ENCODE results near the gene ITGB2. TPM values are rescaled to one million over a fixed set of nuclear protein-coding genes. Genes with fewer than 3 reads are reported as not detected.

The ITGB2 gene
- total RNA-seq, 1 experiment from 2014 or later: 24.8 TPM

GRCh38 chr21:44898011-44898488, 22.6 kb downstream of the ITGB2 start:
- POLR2A ChIA-PET: interaction anchor here (1.3 kb wide), 1 partner anchor 96 kb away, joined by 3 read pairs; the partner anchor contains the start of gene UBE2G2
- CTCF ChIA-PET: interaction anchor here (0.5 to 1.0 kb wide), 4 partner anchors 13 to 284 kb away, joined by 3 to 5 read pairs (median 4); no protein-coding TSS in a partner anchor
- no TSS peak for BruUV-seq (replicated peaks)

GRCh38 chr21:44897326-44898010, 23.2 kb downstream of the ITGB2 start:
- Mint-ChIP-seq H3K9me3 (ENCODE audit: unreplicated experiment) (no peaks in the 10 kb centered on the region), H3K36me3 (ENCODE audit: insufficient read depth, unreplicated experiment) (peaks cover under 1% of the 10 kb centered on the region), H3K4me3 (ENCODE audit: unreplicated experiment) (no peak overlapping the region), H3K27me3 (ENCODE audit: insufficient read depth, unreplicated experiment) (no peaks in the 10 kb centered on the region), H3K4me1 (ENCODE audit: insufficient read depth, unreplicated experiment) (no peaks in the 10 kb centered on the region), H3K27ac (ENCODE audit: low read depth, unreplicated experiment) (no peak overlapping the region)
- intact Hi-C loops (cut with micrococcal nuclease): no loop called here
- ChIA-PET CTCF (interaction anchor here (0.6 to 1.0 kb wide), 3 partner anchors 14 to 96 kb away, joined by 3 to 4 read pairs (median 4); no protein-coding TSS in a partner anchor), POLR2A (interaction anchor here (1.3 kb wide), 1 partner anchor 96 kb away, joined by 3 read pairs; the partner anchor contains the start of gene UBE2G2)
- TF ChIP-seq CTCF (IDR thresholded peaks at IDR 0.05; ENCODE audit: unreplicated experiment): no peak
- BruUV-seq (replicated peaks): no TSS peak
- DNase-seq (ENCODE audit: unreplicated experiment): no peak

More at GRCh38 chr21:44898011-44898488, 22.6 kb downstream of the ITGB2 start:
- Mint-ChIP-seq H3K36me3 (ENCODE audit: insufficient read depth, unreplicated experiment) (peaks cover 6% of the 10 kb centered on the region), H3K4me3 (ENCODE audit: unreplicated experiment) (no peak overlapping the region), H3K27ac (ENCODE audit: low read depth, unreplicated experiment) (no peak overlapping the region), H3K9me3 (ENCODE audit: unreplicated experiment) (no peaks in the 10 kb centered on the region), H3K4me1 (ENCODE audit: insufficient read depth, unreplicated experiment) (no peaks in the 10 kb centered on the region), H3K27me3 (ENCODE audit: insufficient read depth, unreplicated experiment) (no peaks in the 10 kb centered on the region)
- no peak for DNase-seq (ENCODE audit: unreplicated experiment)
- no peak for TF ChIP-seq CTCF (IDR thresholded peaks at IDR 0.05; ENCODE audit: unreplicated experiment)
- intact Hi-C loops (cut with micrococcal nuclease): no loop called here

DNA sequence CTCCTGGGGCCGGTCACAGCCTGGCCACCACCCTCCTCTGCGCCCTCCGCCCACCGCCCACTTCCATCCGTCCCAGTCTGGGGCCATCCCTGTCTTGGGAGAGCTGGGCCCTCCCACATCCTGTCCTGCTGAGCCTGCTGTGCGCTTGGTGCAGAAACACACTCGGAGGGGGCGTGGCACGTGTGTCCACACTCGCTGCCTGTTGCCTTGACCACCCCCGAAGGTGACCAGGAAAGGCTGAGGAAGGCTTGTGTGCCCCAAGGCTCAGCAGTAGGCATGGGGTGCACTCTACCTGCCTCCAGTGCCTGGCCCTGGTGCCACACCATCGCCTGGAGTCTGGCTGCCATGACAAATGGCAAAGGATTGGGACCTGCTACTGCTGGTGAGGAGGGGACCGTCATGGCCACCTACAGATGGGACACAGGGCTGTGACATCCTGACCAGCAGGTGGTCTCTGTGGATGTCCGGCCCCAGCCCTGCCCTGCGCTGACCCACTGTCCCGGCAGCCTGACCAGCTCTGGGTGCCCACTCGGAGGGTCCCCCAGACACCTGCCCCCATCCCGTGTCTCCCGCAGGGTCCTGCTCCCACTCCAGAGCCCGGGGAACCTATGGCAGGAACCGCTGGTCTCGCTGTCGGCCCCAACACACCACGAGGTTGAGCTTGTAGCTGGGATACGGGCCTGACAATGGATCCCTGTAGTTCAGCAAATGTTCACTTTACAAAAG, 24.0 kb downstream of the ITGB2 start:
- H3K27ac Mint-ChIP-seq (ENCODE audit: low read depth, unreplicated experiment): no peak overlapping the region
- H3K4me1 Mint-ChIP-seq (ENCODE audit: insufficient read depth, unreplicated experiment): no peaks in the 10 kb centered on the region
- H3K27me3 Mint-ChIP-seq (ENCODE audit: insufficient read depth, unreplicated experiment): no peaks in the 10 kb centered on the region
- ChIA-PET POLR2A (no interaction called here), CTCF (interaction anchor here (0.6 to 2.6 kb wide), 4 partner anchors 15 to 103 kb away, joined by 3 to 9 read pairs (median 4); no protein-coding TSS in a partner anchor)
- no peaks in the 10 kb centered on the region for H3K9me3 Mint-ChIP-seq (ENCODE audit: unreplicated experiment)
- no peak for DNase-seq (ENCODE audit: unreplicated experiment)
- intact Hi-C loops (cut with micrococcal nuclease): no loop called here
- H3K36me3 Mint-ChIP-seq (ENCODE audit: insufficient read depth, unreplicated experiment): no peaks in the 10 kb centered on the region
- no TSS peak for BruUV-seq (replicated peaks)
- H3K4me3 Mint-ChIP-seq (ENCODE audit: unreplicated experiment): no peak overlapping the region
- TF ChIP-seq CTCF (IDR thresholded peaks at IDR 0.05; ENCODE audit: unreplicated experiment): no peak

DNA sequence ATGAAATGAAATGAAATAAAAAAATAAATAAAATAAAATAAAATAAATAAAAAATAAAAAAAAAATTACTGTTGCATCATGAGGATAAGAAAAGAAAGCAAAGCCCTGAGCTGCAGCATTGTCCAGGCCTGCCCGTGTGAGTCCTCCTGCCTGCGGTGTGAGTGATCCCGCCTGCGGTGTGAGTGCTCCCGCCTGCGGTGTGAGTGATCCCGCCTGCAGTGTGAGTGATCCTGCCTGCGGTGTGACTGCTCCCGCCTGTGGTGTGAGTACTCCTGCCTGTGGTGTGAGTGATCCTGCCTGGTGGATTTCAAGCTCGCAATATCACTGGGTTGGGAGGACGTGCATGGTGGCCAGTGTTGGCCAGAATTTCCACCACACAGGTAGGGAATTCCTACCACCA, 24.8 kb downstream of the ITGB2 start:
- no peak overlapping the region for H3K4me3 Mint-ChIP-seq (ENCODE audit: unreplicated experiment)
- DNase-seq (ENCODE audit: unreplicated experiment): no peak
- intact Hi-C loops (cut with micrococcal nuclease): no loop called here
- no TSS peak for BruUV-seq (replicated peaks)
- ChIA-PET POLR2A (interaction anchor here (1.6 kb wide), 1 partner anchor 20 kb away, joined by 4 read pairs; no protein-coding TSS in a partner anchor), CTCF (interaction anchor here (0.5 to 4.3 kb wide), 4 partner anchors 12 to 201 kb away, joined by 3 to 25 read pairs (median 7); no protein-coding TSS in a partner anchor)
- TF ChIP-seq CTCF (IDR thresholded peaks at IDR 0.05; ENCODE audit: unreplicated experiment): no peak
- no peaks in the 10 kb centered on the region for H3K27me3 Mint-ChIP-seq (ENCODE audit: insufficient read depth, unreplicated experiment)
- H3K4me1 Mint-ChIP-seq (ENCODE audit: insufficient read depth, unreplicated experiment): peaks cover 2% of the 10 kb centered on the region
- no peaks in the 10 kb centered on the region for H3K9me3 Mint-ChIP-seq (ENCODE audit: unreplicated experiment)
- no peaks in the 10 kb centered on the region for H3K36me3 Mint-ChIP-seq (ENCODE audit: insufficient read depth, unreplicated experiment)
- H3K27ac Mint-ChIP-seq (ENCODE audit: low read depth, unreplicated experiment): no peak overlapping the region

Measured in MCF 10A (cell line).